ENCODE results near the gene EXOC6B.

EXOC6B gene

GRCh38 chr2:72828840-72829507, 3.1 kb upstream of the EXOC6B start:
- H3K9me3 ChIP-seq (ENCODE audit: severe bottlenecking) = no peaks in the 10 kb centered on the region
- H3K4me3 ChIP-seq (ENCODE audit: low read depth, low read length) = no peak overlapping the region
- no peak for DNase-seq
- TF ChIP-seq, protein P1, sequence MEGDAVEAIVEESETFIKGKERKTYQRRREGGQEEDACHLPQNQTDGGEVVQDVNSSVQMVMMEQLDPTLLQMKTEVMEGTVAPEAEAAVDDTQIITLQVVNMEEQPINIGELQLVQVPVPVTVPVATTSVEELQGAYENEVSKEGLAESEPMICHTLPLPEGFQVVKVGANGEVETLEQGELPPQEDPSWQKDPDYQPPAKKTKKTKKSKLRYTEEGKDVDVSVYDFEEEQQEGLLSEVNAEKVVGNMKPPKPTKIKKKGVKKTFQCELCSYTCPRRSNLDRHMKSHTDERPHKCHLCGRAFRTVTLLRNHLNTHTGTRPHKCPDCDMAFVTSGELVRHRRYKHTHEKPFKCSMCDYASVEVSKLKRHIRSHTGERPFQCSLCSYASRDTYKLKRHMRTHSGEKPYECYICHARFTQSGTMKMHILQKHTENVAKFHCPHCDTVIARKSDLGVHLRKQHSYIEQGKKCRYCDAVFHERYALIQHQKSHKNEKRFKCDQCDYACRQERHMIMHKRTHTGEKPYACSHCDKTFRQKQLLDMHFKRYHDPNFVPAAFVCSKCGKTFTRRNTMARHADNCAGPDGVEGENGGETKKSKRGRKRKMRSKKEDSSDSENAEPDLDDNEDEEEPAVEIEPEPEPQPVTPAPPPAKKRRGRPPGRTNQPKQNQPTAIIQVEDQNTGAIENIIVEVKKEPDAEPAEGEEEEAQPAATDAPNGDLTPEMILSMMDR (IDR thresholded peaks at IDR 0.05; ENCODE audit: low read depth, low read length) = no peak
- no peaks in the 10 kb centered on the region for H3K27me3 ChIP-seq (ENCODE audit: insufficient read depth, low read depth, severe bottlenecking)
- no peak overlapping the region for H3K27ac ChIP-seq
- peaks cover 5% of the 10 kb centered on the region for H3K36me3 ChIP-seq

GRCh38 chr2:72827966-72828646, 2.3 kb upstream of the EXOC6B start:
- no peak overlapping the region for H3K4me3 ChIP-seq (ENCODE audit: low read depth, low read length)

GRCh38 chr2:72827487-72827886, 1.7 kb upstream of the EXOC6B start:
- Histone ChIP-seq H3K4me3 (ENCODE audit: low read depth, low read length) (no peak overlapping the region), H3K9me3 (ENCODE audit: severe bottlenecking) (no peaks in the 10 kb centered on the region), H3K27ac (no peak overlapping the region), H3K27me3 (ENCODE audit: insufficient read depth, low read depth, severe bottlenecking) (no peaks in the 10 kb centered on the region), H3K36me3 (peaks cover 5% of the 10 kb centered on the region)
- TF ChIP-seq, protein P1 (IDR thresholded peaks at IDR 0.05; ENCODE audit: low read depth, low read length) = no peak
- DNase-seq = no peak

More at GRCh38 chr2:72827966-72828646, 2.3 kb upstream of the EXOC6B start:
- no peak overlapping the region for H3K27ac ChIP-seq
- H3K27me3 ChIP-seq (ENCODE audit: insufficient read depth, low read depth, severe bottlenecking) = no peaks in the 10 kb centered on the region
- H3K36me3 ChIP-seq = peaks cover 5% of the 10 kb centered on the region
- H3K9me3 ChIP-seq (ENCODE audit: severe bottlenecking) = no peaks in the 10 kb centered on the region
- TF ChIP-seq, protein P1 (IDR thresholded peaks at IDR 0.05; ENCODE audit: low read depth, low read length) = no peak
- no peak for DNase-seq

- peak overlapping the region; percentile 95 for H3K4me3 ChIP-seq (ENCODE audit: low read depth, low read length)
- TF ChIP-seq, protein P1 (IDR thresholded peaks at IDR 0.05; ENCODE audit: low read depth, low read length) = no peak
Observed at GRCh38 chr2:72826156-72826477, 284 bp upstream of the EXOC6B start.

GRCh38 chr2:72824224-72824842, 1.5 kb downstream of the EXOC6B start:
- peaks cover 5% of the 10 kb centered on the region for H3K36me3 ChIP-seq
- DNase-seq = no peak
- H3K4me3 ChIP-seq (ENCODE audit: low read depth, low read length) = peak overlapping the region; percentile 95
- no peaks in the 10 kb centered on the region for H3K9me3 ChIP-seq (ENCODE audit: severe bottlenecking)
- no peaks in the 10 kb centered on the region for H3K27me3 ChIP-seq (ENCODE audit: insufficient read depth, low read depth, severe bottlenecking)
- no peak overlapping the region for H3K27ac ChIP-seq
- TF ChIP-seq, protein P1 (IDR thresholded peaks at IDR 0.05; ENCODE audit: low read depth, low read length) = no peak

More at GRCh38 chr2:72826156-72826477, 284 bp upstream of the EXOC6B start:
- no peaks in the 10 kb centered on the region for H3K27me3 ChIP-seq (ENCODE audit: insufficient read depth, low read depth, severe bottlenecking)
- DNase-seq = no peak
- no peak overlapping the region for H3K27ac ChIP-seq
- H3K9me3 ChIP-seq (ENCODE audit: severe bottlenecking) = no peaks in the 10 kb centered on the region
- peaks cover 5% of the 10 kb centered on the region for H3K36me3 ChIP-seq
